GM18868 (cell line): ENCODE data around the gene AQP3.
A peak's percentile ranks its signal among the peaks of the same experiment; 100 is the strongest.
"Not testable (repeated sequence)": the region's sequence is repeated elsewhere in the genome, so short reads cannot be mapped to it uniquely, and the experiment has no call there.

Source experiments
- ATAC-seq: cut with Tn5 transposase; IDR thresholded peaks from one replicate; pipeline ENCODE4 v1.9.1; 2021; ENCODE audit warnings: mild to moderate bottlenecking, moderate library complexity; ENCODE audit not compliant: unreplicated experiment

The AQP3 gene

DNA sequence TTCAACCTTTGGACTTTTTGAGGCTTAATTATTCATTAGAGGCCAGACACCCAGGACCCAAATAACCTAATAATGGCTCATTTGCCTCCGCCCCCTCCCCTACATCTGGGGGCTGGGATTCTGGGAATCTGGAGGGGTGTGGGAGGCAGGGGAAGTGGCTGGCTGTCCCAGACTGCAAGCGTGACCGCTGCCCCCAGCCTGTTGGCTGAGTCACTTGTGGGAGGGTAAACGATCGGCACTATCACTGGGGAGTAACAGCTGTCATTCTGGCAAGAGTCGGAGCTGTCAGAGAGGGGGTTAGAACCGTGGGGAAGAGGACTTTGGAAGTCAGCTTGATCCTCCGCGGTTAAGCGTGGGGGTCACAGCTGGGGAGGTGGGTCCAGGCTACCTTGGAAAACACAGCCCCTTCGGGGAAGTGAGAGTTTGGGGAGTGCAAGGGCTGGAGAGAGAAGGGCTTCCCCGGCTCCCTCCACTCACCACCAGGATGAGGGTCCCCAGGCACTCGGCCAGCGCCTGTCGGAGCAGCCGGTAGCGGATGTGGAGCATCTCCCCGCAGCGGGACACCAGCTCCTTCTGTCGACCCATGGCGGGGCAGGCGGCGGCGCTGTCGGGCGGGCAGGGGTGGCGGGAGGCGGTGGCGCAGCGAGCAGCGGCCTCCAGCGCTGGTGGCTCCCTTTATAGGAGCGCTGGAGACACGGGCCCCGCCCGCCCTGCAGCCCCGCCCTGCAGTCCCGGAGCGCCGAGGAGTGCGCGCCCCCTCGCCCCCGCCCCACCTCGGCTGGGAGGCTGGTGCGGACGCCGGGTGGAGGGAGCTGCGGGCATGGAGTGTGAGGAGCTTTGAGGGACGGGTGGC, at the start of gene AQP3:
AQP3 (minus strand) TSS at position 648 of the 853 bp plus-strand sequence; CDS start at position 585, 63 bp downstream.
- ATAC-seq: peak; percentile 26

GRCh38 chr9:33493819-33494218, 46.4 kb upstream of the AQP3 start:
- not testable (repeated sequence) for ATAC-seq

GRCh38 chr9:33489066-33489465, 41.7 kb upstream of the AQP3 start:
- no peak for ATAC-seq

- ATAC-seq: not testable (repeated sequence)
These were observed 37.9 kb upstream of the AQP3 start for GRCh38 chr9:33485312-33485711.

DNA sequence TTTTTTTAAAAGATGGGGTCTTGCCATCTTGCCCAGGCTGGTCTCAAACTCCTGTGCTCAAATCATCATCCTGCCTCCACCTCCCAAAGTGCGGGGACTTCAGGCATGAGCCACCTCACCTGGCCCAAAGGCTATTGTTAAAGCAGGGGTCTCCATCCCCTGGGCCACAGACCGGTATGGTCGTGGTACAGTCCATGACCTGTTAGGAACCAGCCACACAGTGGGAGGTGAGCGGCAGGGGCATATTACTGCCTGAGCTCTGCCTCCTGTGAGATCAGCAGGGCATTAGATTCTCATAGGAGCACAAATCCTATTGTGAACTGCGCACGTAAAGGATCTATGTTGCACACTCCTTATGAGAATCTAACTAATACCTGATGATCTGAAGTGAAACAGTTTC, 33.6 kb upstream of the AQP3 start:
- no peak for ATAC-seq

- no peak for ATAC-seq
These were observed 32.7 kb upstream of the AQP3 start for GRCh38 chr9:33480106-33480505.

DNA sequence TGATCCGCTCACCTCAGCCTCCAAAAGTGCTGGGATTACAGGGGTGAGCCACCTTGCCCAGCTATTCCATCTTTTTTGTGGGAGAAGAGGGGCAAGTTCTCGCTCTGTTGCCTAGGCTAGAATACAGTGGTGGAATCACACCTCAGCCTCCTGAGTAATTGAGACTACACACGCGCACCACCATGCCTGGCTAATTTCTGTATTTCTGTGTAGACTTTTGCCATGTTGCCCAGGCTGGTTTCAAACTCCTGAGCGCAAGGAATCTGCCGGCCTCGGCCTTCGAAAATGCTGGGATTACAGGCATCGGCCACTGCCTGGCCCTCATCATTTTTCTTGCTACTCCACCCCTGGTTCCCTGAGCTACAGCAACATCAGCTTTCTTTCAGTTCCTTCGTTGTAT, 29.1 kb upstream of the AQP3 start:
- no peak for ATAC-seq

DNA sequence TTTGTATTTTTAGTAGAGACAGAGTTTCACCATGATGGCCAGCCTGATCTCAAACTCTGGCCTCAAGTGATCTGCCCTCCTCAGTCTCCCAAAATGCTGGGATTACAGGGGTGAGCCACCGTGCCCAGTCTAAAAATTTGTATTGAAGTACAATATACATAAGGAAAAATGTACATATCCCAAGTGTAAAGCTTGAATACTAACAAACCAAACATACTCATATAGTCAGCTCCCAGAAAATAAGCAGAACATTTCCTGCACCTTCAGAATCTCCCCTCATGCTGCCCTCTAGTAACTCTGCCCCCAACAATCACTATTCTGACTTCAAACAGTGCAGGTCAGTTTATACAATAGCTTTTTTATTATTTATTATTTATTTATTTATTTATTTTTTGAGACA, 28.0 kb upstream of the AQP3 start:
- no peak for ATAC-seq

GRCh38 chr9:33473643-33474352, 26.4 kb upstream of the AQP3 start, which contains the start of gene NOL6:
NOL6 (minus strand) TSS chr9:33473924; CDS start chr9:33473842, 82 bp downstream.
- peak; percentile 99 for ATAC-seq

DNA sequence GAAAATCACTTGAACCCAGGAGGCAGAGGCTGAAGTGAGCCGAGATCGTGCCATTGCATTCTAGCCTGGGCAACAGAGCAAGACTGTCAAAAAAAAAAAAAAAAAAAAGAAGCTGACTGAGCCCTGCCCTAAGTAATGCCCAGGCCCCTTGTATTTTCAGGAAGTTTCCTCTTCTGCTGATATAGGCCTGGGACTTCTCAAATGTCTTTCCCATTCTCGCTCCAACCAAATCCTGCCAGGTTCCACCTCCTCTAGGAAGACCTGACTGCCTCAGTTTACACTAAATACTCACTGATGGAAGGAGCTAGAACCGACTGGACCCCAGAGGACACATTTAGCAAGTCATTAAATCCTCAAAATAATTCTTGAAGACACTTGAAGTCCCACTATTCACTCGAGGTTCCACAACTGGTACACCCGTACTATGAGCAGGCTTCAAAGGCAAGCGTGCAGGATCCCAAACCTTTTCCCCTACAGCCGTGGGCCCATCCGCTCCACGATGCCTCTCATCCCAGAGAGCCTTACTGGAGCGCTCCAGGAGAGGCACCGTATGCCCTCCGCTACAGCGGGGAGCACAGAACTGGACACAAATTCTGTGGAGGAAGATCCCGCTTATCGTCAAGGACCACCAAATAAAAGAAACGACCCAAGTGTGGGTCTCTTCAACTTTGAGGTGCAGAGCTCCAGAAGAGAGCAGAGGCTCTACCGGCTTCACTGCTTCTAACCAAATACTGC, 25.7 kb upstream of the AQP3 start:
- ATAC-seq: no peak

GRCh38 chr9:33472171-33472880, 24.9 kb upstream of the AQP3 start:
- no peak for ATAC-seq

GRCh38 chr9:33471361-33471760, 24.0 kb upstream of the AQP3 start:
- ATAC-seq: no peak

- no peak for ATAC-seq
These were observed 22.5 kb upstream of the AQP3 start for GRCh38 chr9:33469891-33470290.

GRCh38 chr9:33468797-33469621, 21.6 kb upstream of the AQP3 start:
- ATAC-seq: no peak

- ATAC-seq: no peak
These were observed 20.9 kb upstream of the AQP3 start for GRCh38 chr9:33468215-33468730.

GRCh38 chr9:33467526-33467925, 20.1 kb upstream of the AQP3 start:
- ATAC-seq: no peak

GRCh38 chr9:33466565-33467495, 19.4 kb upstream of the AQP3 start:
- peak; percentile 45 for ATAC-seq
